Measurements from ENCODE around the gene TRABD2B. TPM values are rescaled to one million over a fixed set of nuclear protein-coding genes. Genes with fewer than 3 reads are reported as not detected.

Gene TRABD2B
- total and polyA plus RNA-seq, 8 donors = 1.6 to 3.8 (median 3.0) TPM

DNA sequence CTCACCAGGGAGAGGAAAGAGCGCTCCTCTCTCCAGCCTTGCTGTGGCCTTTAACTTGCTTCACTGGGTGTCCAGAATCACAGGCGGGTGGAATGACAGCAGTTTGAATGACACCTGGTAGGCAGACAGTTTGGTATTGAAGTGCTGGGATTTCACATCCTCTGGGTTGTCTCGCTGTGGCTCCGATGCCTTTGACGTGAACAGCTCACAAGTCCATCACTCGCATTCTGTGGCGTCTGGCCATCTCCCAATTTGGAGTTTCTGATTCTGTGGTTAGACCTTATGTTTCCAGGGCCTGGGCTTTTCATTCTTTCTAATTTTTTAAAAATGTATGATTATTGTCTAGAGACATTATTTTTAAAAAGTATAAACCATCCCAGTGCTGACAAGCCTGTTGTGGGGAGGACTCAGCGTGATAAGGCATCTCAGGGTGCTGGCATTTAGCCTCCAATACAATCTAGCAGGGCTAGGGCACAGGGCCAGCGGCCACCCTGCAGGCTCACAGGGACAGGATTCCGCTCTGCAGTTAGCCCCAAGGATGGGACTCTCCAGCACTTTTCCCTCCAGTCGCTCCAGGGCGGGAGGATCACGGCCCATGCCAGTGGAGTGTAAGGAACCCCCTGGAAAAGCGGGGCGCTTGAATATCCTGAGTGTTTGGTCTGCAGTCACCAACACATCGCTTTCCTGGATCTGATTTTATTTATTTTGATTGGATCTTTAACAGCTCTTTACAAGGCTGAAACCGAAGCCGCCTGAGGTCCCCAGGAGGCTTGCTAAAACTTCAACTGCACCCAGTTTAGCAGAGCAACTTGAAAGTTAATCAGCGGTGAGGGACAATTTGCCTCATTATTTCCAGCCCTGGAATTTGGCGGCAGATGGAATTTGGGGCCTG, 178.3 kb downstream of the TRABD2B start:
- no peak for FAIRE-seq
- ATAC-seq = no peak
- DNase-seq = no peak

DNA sequence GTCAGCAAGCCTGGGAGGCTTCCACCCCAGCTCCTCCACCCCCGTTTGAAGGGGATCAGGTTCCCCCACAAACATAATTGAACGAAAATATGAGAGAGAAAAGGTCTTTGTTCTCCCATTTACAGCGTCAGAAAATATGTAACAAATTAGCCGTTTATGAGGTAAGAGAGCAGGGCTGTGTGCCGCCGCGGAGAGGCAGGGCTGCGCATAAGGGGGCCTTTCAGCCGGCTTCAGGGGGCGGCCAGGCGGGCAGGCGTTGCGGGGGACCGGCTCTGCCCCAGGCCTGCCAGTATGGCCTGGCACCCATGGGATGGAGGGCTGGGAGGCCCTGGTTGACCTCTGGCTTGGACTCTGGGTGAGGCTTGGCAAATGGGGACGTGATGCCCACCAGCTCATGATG, 179.3 kb downstream of the TRABD2B start:
- ATAC-seq = no peak
- no peaks in the 10 kb centered on the region for H3K9me3 ChIP-seq
- FAIRE-seq = no peak
- 79 to 81% methylated on average over 15 of the region's 15 CpGs for WGBS, 2 donors
- no peak for DNase-seq
- no peak overlapping the region for H3K4me3 ChIP-seq
- H3K27me3 ChIP-seq = no peaks in the 10 kb centered on the region
- intact Hi-C loops (cut with DNase I) = no loop called here
- no peaks in the 10 kb centered on the region for H3K4me1 ChIP-seq
- H3K27ac ChIP-seq = no peak overlapping the region
- TF ChIP-seq, protein P1, sequence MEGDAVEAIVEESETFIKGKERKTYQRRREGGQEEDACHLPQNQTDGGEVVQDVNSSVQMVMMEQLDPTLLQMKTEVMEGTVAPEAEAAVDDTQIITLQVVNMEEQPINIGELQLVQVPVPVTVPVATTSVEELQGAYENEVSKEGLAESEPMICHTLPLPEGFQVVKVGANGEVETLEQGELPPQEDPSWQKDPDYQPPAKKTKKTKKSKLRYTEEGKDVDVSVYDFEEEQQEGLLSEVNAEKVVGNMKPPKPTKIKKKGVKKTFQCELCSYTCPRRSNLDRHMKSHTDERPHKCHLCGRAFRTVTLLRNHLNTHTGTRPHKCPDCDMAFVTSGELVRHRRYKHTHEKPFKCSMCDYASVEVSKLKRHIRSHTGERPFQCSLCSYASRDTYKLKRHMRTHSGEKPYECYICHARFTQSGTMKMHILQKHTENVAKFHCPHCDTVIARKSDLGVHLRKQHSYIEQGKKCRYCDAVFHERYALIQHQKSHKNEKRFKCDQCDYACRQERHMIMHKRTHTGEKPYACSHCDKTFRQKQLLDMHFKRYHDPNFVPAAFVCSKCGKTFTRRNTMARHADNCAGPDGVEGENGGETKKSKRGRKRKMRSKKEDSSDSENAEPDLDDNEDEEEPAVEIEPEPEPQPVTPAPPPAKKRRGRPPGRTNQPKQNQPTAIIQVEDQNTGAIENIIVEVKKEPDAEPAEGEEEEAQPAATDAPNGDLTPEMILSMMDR (IDR thresholded peaks at IDR 0.05) = no peak
- no peaks in the 10 kb centered on the region for H3K36me3 ChIP-seq

More for the DNA sequence above, 178.3 kb downstream of the TRABD2B start:
- WGBS, 2 donors = 85 to 89% methylated on average over 20 of the region's 20 CpGs
- TF ChIP-seq, protein P1 (IDR thresholded peaks at IDR 0.05) = no peak
- Histone ChIP-seq H3K9me3 (no peaks in the 10 kb centered on the region), H3K27me3 (no peaks in the 10 kb centered on the region), H3K36me3 (no peaks in the 10 kb centered on the region), H3K27ac (no peak overlapping the region), H3K4me1 (no peaks in the 10 kb centered on the region), H3K4me3 (no peak overlapping the region)
- intact Hi-C loops (cut with DNase I) = no loop called here

DNA sequence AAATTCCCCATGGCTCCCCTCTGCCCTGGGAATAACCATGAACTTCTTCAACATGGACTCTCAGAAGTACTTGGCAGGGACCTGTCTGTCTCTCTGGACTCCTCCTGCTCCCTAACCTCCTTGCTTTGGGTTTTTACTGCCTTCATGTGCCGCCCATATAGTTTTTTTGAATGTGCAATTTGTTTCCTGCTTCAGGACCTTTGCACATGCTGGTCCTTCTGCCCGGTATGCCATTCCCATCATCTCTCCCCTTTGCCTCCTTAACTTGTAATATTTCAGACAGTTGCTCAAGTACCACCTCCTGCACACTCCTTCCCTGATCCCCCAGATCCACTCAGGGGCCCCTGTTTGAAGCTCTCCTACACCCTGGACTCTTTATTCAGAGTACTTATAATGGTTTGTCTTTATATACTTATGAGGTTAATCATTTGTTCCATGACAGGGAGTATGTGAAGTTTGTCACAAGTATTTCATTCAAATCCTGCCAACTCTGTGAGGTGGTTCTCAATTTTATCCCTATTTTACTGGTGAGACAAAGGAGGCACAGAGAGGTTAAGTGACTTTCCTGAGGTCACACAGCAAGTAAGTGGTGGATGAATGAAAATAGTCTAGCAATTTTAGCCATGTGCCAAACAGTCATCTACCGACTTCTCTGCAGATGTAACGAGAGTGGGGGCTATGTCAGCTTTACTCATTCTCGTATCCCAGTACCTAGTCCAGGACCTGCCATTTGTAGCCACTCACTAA, 180.7 kb downstream of the TRABD2B start:
- no peaks in the 10 kb centered on the region for H3K27me3 ChIP-seq
- H3K36me3 ChIP-seq = no peaks in the 10 kb centered on the region
- WGBS, 2 donors = 71 to 81% methylated on average over 5 of the region's 5 CpGs
- ATAC-seq (no peak), DNase-seq (no peak), FAIRE-seq (no peak)
- no peaks in the 10 kb centered on the region for H3K4me1 ChIP-seq
- H3K27ac ChIP-seq = no peak overlapping the region
- no peaks in the 10 kb centered on the region for H3K9me3 ChIP-seq
- intact Hi-C loops (cut with DNase I) = no loop called here
- no peak overlapping the region for H3K4me3 ChIP-seq
- TF ChIP-seq, protein P1 (IDR thresholded peaks at IDR 0.05) = no peak

DNA sequence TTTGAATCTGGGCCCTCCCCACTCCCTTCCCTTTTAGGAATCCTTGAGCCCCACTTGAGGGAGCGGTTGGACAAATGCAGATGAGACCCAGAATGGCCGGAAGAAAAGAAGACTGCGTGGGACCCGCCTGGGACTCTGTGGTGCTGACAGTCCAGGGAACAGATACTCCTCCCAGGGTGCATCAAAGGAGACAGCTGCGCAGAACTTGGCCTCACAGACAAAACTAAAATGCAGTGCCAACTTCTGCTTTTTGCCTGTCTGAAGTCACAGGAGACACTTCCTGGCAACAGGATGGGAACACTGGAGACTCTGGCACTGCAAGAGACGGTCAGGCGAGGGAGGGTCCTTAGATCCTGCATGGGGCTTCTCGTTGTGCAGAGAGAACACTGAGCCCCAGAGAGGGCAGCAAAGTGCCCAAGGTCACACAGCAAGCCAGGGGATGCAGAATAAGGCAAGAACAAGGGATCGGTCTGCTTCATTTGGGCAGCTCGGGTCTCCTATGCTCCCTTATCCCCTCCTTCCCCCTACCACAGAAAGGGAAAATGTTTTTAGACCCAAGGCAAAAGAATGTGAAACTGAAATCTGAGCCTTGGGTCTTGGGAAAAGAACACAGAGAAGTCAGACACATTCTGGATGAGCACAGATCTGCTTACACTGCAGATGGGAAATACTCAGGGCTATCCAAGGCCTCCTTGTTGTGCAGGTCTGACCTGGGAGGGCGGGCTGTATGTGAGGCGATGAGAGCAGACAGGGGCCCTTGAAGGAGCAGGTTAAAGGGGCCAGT, 182.4 kb downstream of the TRABD2B start:
- no peak overlapping the region for H3K27ac ChIP-seq
- FAIRE-seq = no peak
- H3K27me3 ChIP-seq = no peaks in the 10 kb centered on the region
- no peaks in the 10 kb centered on the region for H3K4me1 ChIP-seq
- peak in 3 of 4 donors; percentile 11 to 41 (median 16) for ATAC-seq
- intact Hi-C loops (cut with DNase I) = no loop called here
- H3K36me3 ChIP-seq = no peaks in the 10 kb centered on the region
- 70% methylated on average over 12 of the region's 12 CpGs for WGBS, 2 donors
- H3K4me3 ChIP-seq = no peak overlapping the region
- H3K9me3 ChIP-seq = no peaks in the 10 kb centered on the region
- TF ChIP-seq, protein P1 (IDR thresholded peaks at IDR 0.05) = no peak
- DNase-seq = no peak
